ENCODE measurements around the gene ARL4C. TPM values are rescaled to one million over a fixed set of nuclear protein-coding genes. Genes with fewer than 3 reads are reported as not detected.

The ARL4C gene
- total RNA-seq, 3 donors from 2014 or later: 4.5 to 15.1 (median 8.4) TPM

DNA sequence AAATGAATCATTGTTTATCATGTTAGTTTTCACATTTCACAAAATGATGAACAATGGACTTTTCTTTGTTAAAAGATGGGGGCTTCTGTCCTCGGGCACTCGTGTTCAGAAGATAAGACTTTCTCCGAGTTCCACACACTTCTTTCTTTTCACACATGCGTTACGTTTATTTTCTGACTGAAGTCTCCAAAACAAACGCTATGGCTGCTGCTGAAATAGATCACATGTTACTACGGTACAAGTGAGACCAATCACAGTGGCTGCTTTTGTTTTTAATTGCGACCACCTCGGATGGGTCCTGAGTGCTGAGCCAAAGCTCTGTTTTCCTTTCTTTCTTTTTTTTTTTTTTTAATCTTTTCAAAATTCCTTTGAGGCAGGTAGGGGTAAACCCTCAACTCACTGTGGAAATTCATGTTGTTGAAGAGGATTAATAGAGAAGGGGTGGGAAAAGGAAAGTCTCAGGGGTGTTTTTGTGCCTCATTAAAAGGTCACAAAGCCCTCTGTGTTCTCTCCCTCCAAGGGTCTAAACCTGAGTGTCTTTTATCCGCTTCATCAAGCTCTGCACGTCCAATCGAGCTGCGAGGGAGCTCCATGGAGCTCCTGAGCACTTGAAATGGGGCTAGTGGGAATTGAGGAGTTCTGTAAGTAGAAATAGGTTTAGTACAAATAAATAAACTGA, 48.2 kb downstream of the ARL4C start:
- H3K36me3 ChIP-seq (ENCODE audit: low read depth): no peaks in the 10 kb centered on the region
- intact Hi-C loops (cut with DNase I, micrococcal nuclease): no loop called here
- DNase-seq (no peak), ATAC-seq (no peak)
- H3K4me3 ChIP-seq: no peak overlapping the region
- H3K4me1 ChIP-seq (ENCODE audit: low read depth): peaks cover 2% of the 10 kb centered on the region
- TF ChIP-seq, protein P1, sequence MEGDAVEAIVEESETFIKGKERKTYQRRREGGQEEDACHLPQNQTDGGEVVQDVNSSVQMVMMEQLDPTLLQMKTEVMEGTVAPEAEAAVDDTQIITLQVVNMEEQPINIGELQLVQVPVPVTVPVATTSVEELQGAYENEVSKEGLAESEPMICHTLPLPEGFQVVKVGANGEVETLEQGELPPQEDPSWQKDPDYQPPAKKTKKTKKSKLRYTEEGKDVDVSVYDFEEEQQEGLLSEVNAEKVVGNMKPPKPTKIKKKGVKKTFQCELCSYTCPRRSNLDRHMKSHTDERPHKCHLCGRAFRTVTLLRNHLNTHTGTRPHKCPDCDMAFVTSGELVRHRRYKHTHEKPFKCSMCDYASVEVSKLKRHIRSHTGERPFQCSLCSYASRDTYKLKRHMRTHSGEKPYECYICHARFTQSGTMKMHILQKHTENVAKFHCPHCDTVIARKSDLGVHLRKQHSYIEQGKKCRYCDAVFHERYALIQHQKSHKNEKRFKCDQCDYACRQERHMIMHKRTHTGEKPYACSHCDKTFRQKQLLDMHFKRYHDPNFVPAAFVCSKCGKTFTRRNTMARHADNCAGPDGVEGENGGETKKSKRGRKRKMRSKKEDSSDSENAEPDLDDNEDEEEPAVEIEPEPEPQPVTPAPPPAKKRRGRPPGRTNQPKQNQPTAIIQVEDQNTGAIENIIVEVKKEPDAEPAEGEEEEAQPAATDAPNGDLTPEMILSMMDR (IDR thresholded peaks at IDR 0.05): no peak
- no peaks in the 10 kb centered on the region for H3K9me3 ChIP-seq

DNA sequence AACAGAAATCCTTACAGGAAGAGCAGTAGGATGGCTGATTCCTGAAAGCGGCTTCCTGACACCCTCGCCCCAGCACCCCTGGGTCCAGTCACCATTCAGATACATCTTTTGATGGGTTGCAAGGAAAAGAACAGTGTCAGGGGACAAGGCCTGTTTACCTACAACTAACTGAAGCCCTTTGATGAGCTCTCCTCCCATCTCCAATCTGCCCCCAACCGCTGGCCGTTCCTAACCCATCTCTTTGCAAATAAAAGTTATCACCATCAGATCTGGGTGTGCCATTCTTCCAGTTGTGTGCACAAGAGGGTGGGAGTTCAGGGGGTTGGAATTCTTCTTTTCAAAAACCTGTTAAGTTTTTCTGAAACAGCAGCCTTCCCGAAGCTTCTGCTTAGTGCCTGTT, 48.9 kb downstream of the ARL4C start:
- Histone ChIP-seq H3K36me3 (ENCODE audit: low read depth) (no peaks in the 10 kb centered on the region), H3K9me3 (no peaks in the 10 kb centered on the region), H3K4me1 (ENCODE audit: low read depth) (peaks cover 2% of the 10 kb centered on the region), H3K4me3 (no peak overlapping the region)
- intact Hi-C loops (cut with DNase I, micrococcal nuclease): no loop called here
- TF ChIP-seq, protein P1 (IDR thresholded peaks at IDR 0.05): no peak
- DNase-seq (no peak), ATAC-seq (no peak)

DNA sequence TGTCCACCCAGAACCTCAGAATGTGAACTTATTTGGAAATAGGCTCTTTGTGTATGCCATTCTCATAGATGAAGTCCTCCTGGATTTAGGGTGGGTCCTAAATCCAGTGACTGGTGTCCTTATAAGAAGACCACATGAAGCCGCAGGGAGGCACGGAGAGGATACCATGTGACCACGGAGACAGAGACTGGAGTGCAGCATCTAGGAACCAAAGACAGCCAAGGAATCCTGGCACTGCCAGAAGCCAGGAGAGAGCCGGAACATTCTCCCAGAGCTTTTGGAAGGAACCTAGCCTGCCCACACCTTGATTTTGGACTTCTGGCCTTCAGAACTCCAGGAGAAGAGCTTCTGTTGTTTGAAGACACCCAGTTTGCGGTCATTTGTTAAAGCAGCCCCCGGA, 49.7 kb downstream of the ARL4C start:
- TF ChIP-seq, protein P1 (IDR thresholded peaks at IDR 0.05): no peak
- no peak overlapping the region for H3K4me3 ChIP-seq
- no peaks in the 10 kb centered on the region for H3K36me3 ChIP-seq (ENCODE audit: low read depth)
- peaks cover 2% of the 10 kb centered on the region for H3K4me1 ChIP-seq (ENCODE audit: low read depth)
- H3K9me3 ChIP-seq: no peaks in the 10 kb centered on the region
- ATAC-seq: no peak
- intact Hi-C loops (cut with DNase I, micrococcal nuclease): no loop called here
- no peak for DNase-seq

DNA sequence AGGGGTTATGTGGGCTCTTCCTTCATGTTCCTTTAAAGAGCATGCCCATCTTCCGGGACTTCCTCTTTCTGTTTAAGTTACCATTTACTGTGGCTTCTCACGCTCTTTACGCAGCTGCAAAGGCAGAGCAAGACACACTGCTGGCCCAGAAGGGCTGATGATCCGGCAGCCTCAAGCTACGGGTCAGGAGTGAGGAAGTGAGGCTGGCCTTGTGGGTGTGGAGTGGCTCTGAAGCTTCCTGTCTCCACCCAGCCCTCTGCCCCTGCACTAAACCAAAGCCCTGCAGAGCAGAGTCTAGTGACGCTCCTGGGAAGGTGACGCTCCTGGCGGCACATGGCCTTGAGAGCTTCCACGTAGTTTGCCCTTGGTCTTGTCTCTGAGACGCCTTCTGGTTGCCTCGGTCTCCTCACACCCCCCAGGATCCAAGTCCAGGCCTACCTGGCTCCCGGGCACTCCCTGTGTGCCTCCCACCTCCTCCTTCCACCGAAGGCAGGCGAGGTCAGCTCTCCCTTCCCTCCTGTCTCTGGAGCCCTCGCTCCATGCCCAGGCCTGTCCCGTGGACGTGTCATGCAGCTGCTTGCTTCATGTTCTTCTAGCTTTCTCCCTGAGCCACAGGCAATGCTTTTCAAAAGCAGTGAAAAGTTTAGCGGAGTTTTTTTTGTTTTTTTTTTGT, 50.3 kb downstream of the ARL4C start:
- intact Hi-C loops (cut with DNase I, micrococcal nuclease): no loop called here
- ATAC-seq (peak; percentile 93), DNase-seq (peak; percentile 66 to 89 (median 66))
- Histone ChIP-seq H3K4me1 (ENCODE audit: low read depth) (peaks cover 2% of the 10 kb centered on the region), H3K4me3 (no peak overlapping the region), H3K9me3 (no peaks in the 10 kb centered on the region), H3K36me3 (ENCODE audit: low read depth) (no peaks in the 10 kb centered on the region)
- TF ChIP-seq, protein P1 (IDR thresholded peaks at IDR 0.05): no peak

DNA sequence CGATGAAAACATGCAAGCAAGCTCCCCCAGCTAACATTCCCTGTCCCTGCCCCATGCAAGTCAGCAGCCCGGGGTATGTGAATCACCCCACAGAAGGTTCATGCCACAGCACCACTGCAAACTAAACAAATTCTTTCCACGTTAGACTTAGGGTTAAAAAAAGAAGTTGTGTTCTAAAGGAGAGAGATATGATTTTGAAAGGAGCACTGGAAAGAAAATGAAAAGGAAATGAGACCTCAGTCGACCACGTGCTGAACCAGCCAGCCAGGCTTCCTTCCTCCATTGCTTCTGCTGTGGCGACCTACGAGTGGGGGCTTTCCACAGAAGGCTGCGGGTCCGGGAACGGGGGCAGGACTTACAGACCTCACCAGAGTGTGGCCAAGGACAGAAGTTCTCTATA, 52.0 kb downstream of the ARL4C start:
- intact Hi-C loops (cut with DNase I, micrococcal nuclease): no loop called here
- DNase-seq (peak; percentile 48 to 78 (median 49)), ATAC-seq (peak; percentile 41)
- no peaks in the 10 kb centered on the region for H3K9me3 ChIP-seq
- H3K4me3 ChIP-seq: no peak overlapping the region
- TF ChIP-seq, protein P1 (IDR thresholded peaks at IDR 0.05): no peak
- H3K4me1 ChIP-seq (ENCODE audit: low read depth): peaks cover 2% of the 10 kb centered on the region
- H3K36me3 ChIP-seq (ENCODE audit: low read depth): no peaks in the 10 kb centered on the region
